Measurements from ENCODE around the gene ZRANB3.

DNA sequence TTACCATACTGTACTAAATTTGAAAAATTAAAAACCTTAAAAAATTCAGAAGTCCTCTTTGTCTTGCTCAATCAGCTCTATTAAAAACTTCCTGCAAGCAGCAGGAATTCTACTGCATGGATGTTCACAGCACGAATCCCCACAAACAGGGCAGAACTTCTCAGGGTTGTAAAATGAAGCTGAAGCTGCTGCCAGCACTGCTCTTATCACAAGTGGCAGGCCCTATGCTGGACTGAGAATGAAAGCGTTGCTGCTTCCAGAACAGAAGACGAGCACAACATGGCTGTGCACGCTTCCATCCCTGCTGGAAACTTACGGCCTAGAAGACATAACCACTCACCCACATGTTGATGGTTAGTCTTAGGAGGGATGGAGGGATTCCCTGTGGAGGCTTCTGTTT lies 345.0 kb downstream of the ZRANB3 start:
- TF ChIP-seq, protein P1, sequence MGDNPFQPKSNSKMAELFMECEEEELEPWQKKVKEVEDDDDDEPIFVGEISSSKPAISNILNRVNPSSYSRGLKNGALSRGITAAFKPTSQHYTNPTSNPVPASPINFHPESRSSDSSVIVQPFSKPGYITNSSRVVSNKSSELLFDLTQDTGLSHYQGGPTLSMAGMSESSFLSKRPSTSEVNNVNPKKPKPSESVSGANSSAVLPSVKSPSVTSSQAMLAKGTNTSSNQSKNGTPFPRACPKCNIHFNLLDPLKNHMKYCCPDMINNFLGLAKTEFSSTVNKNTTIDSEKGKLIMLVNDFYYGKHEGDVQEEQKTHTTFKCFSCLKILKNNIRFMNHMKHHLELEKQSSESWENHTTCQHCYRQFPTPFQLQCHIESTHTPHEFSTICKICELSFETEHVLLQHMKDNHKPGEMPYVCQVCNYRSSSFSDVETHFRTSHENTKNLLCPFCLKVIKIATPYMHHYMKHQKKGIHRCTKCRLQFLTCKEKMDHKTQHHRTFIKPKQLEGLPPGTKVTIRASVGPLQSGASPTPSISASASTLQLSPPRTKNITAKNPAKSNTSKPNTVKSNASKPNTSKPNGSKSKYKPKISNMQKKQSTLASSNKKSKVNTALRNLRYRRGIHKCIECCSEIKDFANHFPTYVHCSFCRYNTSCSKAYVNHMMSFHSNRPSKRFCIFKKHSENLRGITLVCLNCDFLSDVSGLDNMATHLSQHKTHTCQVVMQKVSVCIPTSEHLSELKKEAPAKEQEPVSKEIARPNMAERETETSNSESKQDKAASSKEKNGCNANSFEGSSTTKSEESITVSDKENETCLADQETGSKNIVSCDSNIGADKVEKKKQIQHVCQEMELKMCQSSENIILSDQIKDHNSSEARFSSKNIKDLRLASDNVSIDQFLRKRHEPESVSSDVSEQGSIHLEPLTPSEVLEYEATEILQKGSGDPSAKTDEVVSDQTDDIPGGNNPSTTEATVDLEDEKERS (tag by site-specific recombination; IDR thresholded peaks at IDR 0.05): no peak
- TF ChIP-seq REPIN1 (tag by site-specific recombination; IDR thresholded peaks at IDR 0.05; ENCODE audit: low read depth) (no peak), ZNF274 (IDR thresholded peaks at IDR 0.05; ENCODE audit: low read length) (no peak), ZNF274 (tag by site-specific recombination; IDR thresholded peaks at IDR 0.05; ENCODE audit: borderline replicate concordance) (no peak), TRIM28 (IDR thresholded peaks at IDR 0.05; ENCODE audit: borderline replicate concordance, low read length) (no peak), CTCF (tag by site-specific recombination; IDR thresholded peaks at IDR 0.05) (no peak), ZNF239 (tag by site-specific recombination; IDR thresholded peaks at IDR 0.05) (no peak), ZNF24 (tag by site-specific recombination; IDR thresholded peaks at IDR 0.05) (no peak), ZNF350 (tag by site-specific recombination; IDR thresholded peaks at IDR 0.05) (no peak), ZBTB20 (tag by site-specific recombination; IDR thresholded peaks at IDR 0.05) (no peak), ZNF335 (tag by site-specific recombination; conservative IDR thresholded peaks at IDR 0.05) (no peak)
- TF ChIP-seq, protein P2, sequence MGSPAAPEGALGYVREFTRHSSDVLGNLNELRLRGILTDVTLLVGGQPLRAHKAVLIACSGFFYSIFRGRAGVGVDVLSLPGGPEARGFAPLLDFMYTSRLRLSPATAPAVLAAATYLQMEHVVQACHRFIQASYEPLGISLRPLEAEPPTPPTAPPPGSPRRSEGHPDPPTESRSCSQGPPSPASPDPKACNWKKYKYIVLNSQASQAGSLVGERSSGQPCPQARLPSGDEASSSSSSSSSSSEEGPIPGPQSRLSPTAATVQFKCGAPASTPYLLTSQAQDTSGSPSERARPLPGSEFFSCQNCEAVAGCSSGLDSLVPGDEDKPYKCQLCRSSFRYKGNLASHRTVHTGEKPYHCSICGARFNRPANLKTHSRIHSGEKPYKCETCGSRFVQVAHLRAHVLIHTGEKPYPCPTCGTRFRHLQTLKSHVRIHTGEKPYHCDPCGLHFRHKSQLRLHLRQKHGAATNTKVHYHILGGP (tag by site-specific recombination; IDR thresholded peaks at IDR 0.05): no peak
- TF ChIP-seq, protein P3, sequence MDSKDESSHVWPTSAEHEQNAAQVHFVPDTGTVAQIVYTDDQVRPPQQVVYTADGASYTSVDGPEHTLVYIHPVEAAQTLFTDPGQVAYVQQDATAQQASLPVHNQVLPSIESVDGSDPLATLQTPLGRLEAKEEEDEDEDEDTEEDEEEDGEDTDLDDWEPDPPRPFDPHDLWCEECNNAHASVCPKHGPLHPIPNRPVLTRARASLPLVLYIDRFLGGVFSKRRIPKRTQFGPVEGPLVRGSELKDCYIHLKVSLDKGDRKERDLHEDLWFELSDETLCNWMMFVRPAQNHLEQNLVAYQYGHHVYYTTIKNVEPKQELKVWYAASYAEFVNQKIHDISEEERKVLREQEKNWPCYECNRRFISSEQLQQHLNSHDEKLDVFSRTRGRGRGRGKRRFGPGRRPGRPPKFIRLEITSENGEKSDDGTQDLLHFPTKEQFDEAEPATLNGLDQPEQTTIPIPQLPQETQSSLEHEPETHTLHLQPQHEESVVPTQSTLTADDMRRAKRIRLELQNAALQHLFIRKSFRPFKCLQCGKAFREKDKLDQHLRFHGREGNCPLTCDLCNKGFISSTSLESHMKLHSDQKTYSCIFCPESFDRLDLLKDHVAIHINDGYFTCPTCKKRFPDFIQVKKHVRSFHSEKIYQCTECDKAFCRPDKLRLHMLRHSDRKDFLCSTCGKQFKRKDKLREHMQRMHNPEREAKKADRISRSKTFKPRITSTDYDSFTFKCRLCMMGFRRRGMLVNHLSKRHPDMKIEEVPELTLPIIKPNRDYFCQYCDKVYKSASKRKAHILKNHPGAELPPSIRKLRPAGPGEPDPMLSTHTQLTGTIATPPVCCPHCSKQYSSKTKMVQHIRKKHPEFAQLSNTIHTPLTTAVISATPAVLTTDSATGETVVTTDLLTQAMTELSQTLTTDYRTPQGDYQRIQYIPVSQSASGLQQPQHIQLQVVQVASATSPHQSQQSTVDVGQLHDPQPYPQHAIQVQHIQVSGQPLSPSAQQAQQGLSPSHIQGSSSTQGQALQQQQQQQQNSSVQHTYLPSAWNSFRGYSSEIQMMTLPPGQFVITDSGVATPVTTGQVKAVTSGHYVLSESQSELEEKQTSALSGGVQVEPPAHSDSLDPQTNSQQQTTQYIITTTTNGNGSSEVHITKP (tag by site-specific recombination; IDR thresholded peaks at IDR 0.05): no peak
